ENCODE measurements around the gene CDH13. TPM values are rescaled to one million over a fixed set of nuclear protein-coding genes. Genes with fewer than 3 reads are reported as not detected.
A peak's percentile ranks its signal among the peaks of the same experiment; 100 is the strongest.

CDH13 gene
- total RNA-seq, 4 donors from 2014 or later, result 2.0 to 6.6 (median 4.1) TPM; not detected in 1

GRCh38 chr16:83743720-83744119 lies 1117.0 kb downstream of the CDH13 start:
- no peak for TF ChIP-seq CTCF (IDR thresholded peaks at IDR 0.05)
- TF ChIP-seq POLR2A (IDR thresholded peaks at IDR 0.05), result no peak
- Histone ChIP-seq H3K4me1 (no peaks in the 10 kb centered on the region), H3K4me3 (no peak overlapping the region), H3K27ac (peak overlapping the region in 1 of 4 donors; percentile 4), H3K36me3 (no peaks in the 10 kb centered on the region), H3K9me3 (no peaks in the 10 kb centered on the region), H3K27me3 (no peaks in the 10 kb centered on the region)
- DNase-seq, result no peak

GRCh38 chr16:83744441-83744981 lies 1117.7 kb downstream of the CDH13 start:
- H3K4me1 ChIP-seq, result no peaks in the 10 kb centered on the region
- H3K9me3 ChIP-seq, result no peaks in the 10 kb centered on the region
- peak in 2 of 3 donors; percentile 33 to 53 for DNase-seq
- no peaks in the 10 kb centered on the region for H3K36me3 ChIP-seq
- TF ChIP-seq CTCF (IDR thresholded peaks at IDR 0.05) (no peak), POLR2A (IDR thresholded peaks at IDR 0.05) (no peak)
- H3K4me3 ChIP-seq, result no peak overlapping the region
- H3K27ac ChIP-seq, result peak overlapping the region in 1 of 4 donors; percentile 18
- H3K27me3 ChIP-seq, result no peaks in the 10 kb centered on the region

- no peaks in the 10 kb centered on the region for H3K4me1 ChIP-seq
- H3K27me3 ChIP-seq, result no peaks in the 10 kb centered on the region
- H3K4me3 ChIP-seq, result no peak overlapping the region
- no peak for TF ChIP-seq POLR2A (IDR thresholded peaks at IDR 0.05)
- TF ChIP-seq CTCF (IDR thresholded peaks at IDR 0.05), result no peak
- H3K36me3 ChIP-seq, result no peaks in the 10 kb centered on the region
- no peaks in the 10 kb centered on the region for H3K9me3 ChIP-seq
- no peak overlapping the region for H3K27ac ChIP-seq
- DNase-seq, result no peak
Measured at GRCh38 chr16:83746611-83747010, 1119.8 kb downstream of the CDH13 start.

GRCh38 chr16:83747936-83748335 lies 1121.2 kb downstream of the CDH13 start:
- Histone ChIP-seq H3K27ac (no peak overlapping the region), H3K27me3 (no peaks in the 10 kb centered on the region), H3K36me3 (no peaks in the 10 kb centered on the region), H3K4me3 (no peak overlapping the region), H3K4me1 (no peaks in the 10 kb centered on the region), H3K9me3 (no peaks in the 10 kb centered on the region)
- TF ChIP-seq POLR2A (IDR thresholded peaks at IDR 0.05), result no peak
- TF ChIP-seq CTCF (IDR thresholded peaks at IDR 0.05), result no peak
- DNase-seq, result no peak

GRCh38 chr16:83755391-83755790 lies 1128.6 kb downstream of the CDH13 start:
- no peaks in the 10 kb centered on the region for H3K27me3 ChIP-seq
- H3K27ac ChIP-seq, result no peak overlapping the region
- no peaks in the 10 kb centered on the region for H3K9me3 ChIP-seq
- no peak overlapping the region for H3K4me3 ChIP-seq
- no peaks in the 10 kb centered on the region for H3K4me1 ChIP-seq
- H3K36me3 ChIP-seq, result no peaks in the 10 kb centered on the region
- TF ChIP-seq POLR2A (IDR thresholded peaks at IDR 0.05) (no peak), CTCF (IDR thresholded peaks at IDR 0.05) (no peak)
- DNase-seq, result no peak

Measured in Peyer's patch (tissue), 4 donors.